Measurements from ENCODE around the gene DDAH1.
A peak's percentile ranks its signal among the peaks of the same experiment; 100 is the strongest.
"Not testable (repeated sequence)": the region's sequence is repeated elsewhere in the genome, so short reads cannot be mapped to it uniquely, and the experiment has no call there.

Gene DDAH1

DNA sequence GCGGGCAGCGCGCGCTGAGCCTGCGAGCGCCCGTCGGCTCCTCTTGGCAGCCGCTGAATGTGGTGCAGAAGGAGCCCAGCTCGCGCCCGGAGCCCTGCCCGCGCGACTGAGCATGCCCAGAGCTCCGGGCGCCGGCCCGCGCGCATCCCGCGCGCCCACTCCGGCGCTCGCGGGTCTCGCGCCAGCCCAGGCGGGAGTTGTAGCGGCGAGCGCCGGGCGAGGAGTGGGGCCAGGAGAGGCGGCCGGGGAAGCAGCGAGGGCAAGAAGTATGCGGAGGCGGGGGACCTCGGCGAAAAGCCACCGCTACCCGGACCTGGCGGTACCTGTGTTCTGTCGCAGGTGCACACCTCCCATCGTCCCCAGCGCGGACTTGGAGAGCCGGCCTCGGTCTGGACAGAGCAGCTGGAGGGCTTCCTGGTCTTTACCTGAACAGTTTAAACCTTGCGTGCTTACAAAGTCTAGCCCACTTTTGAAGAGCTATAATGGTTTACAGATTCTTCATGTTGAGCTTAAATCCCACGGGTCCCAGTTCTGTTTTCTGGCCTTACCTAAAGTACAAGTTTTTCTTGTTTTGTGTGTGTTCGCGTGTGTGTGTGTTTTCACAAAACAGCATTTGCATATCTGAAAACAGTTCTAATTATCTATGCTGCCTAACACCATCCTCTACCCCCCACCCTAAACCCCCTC, at the start of gene DDAH1:
DDAH1 (minus strand) TSS at position 61 of the 687 bp plus-strand sequence. CDS start 114 bp downstream, outside the sequence.
- DNase-seq: no peak

DNA sequence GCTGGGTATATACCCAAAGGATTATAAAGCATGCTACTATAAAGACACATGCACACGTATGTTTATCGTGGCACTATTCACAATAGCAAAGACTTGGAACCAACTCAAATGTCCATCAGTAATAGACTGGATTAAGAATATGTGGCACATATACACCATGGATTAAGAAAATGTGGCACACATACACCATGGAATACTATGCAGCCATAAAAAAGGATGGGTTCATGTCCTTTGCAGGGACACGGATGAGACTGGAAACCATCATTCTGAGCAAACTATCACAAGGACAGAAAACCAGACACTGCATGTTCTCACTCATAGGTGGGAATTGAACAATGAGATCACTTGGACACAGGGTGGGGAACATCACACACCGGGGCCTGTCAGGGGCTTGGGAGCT, 49.0 kb upstream of the DDAH1 start:
- not testable (repeated sequence) for DNase-seq

DNA sequence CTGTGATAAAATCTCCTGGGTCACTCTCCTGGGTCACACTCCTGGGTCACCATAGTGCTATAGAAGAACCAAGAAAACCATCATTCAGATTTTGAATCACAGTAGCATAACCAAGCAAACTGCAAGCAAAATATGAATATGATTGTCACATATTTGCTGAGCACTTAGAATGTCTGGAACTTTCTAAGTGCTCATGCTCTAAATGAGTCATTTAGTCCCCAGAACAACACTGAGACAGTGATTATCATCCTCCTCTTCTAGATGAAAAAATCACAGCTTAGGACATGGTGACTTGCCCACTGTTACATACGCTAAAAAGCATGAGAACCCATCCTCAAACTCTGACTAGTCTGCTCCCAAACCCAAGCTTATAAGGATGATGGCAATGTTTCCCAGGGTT, 39.5 kb upstream of the DDAH1 start:
- DNase-seq: no peak

DNA sequence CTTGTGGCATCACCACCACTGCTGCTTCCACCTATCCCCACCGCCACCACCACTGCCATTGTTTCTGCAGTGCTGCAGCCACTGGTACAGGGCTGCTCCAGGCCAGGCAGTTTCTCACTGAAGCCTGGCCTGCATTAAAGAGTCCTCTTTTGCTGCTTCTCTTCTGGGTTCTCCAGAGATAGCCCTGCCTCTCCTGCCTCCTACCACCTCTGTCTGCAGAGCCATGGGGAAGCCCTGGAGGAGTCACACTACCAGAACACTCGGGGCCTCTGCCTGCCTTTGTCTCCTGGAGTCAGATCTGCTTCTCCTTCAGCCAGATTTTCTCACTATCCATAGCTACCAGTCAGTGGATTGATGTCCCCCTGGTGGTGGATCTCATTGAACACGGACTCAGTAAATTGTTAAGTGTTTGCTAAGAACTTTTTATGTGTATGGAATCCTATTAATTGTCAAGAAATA, 37.7 kb upstream of the DDAH1 start:
- DNase-seq: peak; percentile 9 to 20

DNA sequence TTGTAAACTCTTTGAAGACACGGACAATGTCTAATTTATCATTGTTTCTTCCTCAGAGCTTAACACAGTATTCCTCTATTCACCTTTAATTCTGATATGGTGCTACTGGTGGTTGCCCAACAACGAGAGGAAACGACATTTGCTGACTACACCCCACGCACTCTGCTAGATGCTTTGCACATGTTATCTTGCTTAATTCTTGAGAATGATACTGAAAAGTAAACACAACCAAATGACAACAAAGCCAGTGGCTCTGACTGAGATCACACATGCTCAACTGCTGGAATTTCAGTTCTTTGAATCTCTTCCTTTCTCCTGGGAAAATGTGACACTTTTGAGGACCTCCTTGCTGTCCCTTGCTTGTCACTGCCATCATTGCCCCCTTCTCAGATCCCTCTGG, 37.2 kb upstream of the DDAH1 start:
- DNase-seq: no peak

DNA sequence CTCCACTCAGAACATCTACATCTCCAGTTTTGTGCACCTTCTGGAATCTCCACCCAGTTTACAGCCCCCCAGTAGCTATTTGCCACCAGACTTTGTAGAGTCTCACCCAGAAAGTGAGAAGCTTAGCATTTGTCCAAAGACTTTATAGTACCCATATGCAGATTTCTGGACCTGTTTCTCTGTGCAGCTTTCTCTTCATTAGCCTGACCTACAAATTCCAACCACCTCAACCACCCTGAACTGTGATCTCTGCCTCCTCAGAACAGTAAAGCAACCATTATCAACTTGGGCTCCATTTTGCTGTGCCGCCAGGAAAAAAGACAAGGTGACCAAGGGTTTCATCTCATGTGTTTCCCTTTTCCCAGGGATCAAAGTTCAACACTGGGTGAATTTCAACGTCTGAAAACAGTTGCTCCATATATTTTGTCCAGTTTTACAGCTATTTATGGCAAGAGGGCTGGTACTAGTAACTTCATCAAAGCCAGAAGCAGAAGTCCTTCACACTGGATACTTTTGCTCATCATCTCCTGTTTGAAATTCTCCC, 36.5 kb upstream of the DDAH1 start:
- DNase-seq: no peak

DNA sequence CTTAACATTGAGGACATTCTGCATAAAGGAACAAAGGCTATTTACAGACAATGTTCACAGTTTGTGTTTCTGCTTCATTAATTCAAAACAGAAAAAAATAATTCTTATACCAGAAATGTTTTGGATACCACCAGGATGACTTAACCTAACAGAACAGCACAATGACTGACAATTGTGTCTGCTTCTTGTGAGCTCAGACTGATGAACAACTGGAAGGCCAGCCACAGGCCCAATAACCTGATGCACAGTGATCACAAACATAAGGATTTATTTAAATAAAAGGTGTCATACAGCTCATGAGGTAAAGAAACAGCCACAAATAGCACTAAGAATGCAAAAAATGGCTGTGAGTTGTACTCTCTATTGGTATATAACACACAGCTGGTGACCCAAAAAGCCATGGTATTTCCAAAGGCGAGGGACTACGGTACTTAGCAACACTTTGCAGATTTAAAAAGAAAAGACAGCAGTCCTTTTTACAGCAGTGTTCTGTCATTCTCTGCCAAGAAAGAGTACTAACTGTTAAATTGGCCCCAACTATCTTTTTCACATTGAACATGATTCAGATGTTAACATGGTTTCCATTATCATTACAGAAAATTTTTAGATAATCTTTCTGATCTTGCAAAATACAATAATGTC, 32.1 kb upstream of the DDAH1 start:
- no peak for DNase-seq

DNA sequence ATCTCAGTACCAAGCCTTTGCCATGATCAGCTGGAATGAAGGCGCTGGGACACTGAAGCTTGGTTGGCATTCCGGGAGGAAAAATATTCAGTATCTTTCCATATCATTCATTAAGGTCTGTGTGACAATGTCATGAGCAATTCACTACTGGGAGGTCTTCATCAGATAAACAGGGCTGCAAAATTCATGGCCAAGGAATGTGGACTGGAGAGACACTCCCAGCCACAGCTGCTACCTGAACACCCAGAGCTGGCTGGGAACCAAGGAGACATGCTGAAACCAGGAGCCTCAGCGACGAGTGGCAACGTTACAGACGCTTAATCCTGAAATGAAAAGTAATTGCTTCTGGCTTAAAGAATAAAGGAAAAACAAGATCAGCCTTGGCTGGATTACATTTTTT, 30.6 kb upstream of the DDAH1 start:
- no peak for DNase-seq

DNA sequence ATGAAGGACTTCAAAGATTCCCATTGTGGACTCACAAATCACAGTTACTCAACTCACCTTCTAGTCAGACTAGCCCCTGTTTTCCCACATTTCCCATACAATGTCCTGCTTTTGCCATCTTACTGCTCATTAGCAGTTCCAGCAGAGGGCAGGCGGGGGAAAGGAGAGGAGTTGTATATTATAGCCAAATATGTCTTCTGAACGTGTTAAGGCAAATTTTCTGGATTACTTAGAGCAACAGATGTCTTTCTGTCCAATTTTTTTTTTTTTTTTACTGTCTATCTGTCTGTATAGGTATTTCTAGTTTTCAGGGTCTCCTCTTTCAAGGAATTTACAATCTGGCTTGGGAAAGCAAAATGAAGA, 29.9 kb upstream of the DDAH1 start:
- no peak for DNase-seq

DNA sequence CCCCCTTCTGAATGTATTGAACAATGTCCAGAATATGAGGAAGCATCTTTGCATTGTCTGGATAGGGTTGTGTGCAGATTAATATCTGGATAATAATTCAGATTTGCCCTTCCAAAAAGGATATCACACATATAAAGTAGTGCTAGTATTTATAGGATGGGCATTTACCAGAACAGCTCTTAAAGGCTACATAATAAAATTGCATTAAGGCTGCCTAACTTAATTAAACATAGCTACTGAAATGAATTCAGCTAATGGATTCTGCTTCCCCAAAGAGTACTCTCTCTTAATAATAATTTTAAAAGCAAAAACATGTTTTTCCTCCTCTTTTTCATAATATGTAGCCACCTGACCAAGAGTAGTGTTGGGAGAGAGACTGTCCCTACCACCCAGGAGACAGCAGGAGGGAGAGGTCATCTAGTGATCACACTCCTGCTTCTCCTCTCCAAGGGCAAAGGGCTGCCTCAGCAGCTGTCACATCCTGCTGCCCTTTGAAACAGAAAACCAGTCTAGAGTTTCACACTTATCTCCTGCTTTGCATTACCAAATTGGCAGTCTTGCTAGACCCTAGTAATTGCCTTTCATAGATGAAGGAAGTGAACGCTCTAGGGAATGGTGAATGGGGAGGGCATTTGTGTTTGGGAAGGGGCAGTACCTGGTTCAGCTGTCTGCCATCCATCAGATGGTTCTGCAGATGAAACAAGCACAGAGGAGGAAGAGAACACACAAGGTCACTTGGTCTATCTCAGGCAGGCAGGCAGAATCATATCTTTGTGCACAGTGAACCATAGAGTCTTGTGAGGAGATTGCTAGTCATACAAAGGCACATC, 29.3 kb upstream of the DDAH1 start:
- DNase-seq: no peak

DNA sequence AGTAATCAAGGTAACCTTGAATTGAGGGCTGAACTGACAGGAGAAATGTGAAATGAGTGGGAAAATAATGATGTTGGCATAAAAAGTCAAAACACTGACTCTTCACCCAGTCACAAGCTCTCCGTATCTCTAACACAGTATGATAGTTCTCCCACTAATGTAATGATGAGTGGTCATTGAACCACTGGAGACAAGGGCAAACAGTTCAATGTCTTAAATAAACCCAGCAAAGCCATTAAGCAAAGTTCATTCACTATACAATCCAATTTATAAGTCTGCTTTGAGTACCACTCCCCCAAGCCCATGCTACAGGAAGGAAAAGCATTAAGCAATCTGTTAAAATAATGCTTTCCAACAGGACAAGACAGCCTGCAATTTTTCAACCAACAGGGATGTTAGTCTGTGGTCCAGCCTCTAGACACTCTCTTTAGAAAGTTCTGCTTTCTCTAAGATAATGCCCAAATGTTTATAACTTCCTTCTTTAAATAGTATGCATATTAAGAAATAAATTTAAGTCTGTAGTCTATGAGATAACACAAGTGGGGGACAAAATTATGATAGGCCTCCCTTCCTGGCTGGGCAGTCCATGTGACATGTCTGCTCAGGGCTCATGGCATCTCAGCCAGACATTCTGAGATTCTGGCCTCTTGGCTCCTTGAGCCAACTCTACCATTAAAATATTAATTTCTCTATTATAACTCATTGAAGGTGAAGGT, 25.5 kb upstream of the DDAH1 start:
- no peak for DNase-seq

DNA sequence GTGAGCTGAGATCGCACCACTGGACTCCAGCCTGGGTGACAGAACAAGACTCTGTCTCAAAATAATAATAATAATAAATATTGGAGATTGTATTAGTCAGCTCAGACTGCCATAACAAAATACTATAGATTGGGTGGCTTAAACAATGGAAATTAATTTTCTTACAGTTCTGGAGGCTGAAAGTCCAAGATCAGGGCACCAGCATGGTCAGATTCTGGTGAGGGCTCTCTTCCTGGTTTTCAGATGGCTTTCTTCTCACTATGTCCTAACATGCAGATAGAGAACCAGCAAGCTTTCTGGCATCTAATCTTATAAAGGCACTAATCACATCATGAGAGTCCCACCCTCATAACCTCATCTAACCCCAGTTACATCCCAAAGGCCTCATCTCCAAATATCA, 23.2 kb upstream of the DDAH1 start:
- DNase-seq: no peak

DNA sequence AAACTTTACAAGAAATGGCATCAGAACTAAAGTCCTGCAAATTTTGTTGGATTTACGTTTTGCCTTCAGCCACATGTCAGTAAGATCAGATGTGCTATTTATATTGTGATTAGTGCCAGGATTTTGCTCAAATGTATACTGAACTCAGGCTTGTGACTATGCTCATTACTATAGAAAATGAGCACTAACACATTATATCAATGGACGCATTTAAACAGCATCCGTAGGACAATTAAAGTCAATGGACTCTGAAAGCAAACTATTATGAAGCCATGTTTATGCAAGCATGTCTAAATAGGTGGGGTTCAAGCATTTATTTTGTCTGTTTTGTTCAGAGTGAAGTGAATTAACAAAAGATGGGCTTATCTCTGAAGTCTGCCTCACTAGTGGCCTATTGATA, 20.6 kb upstream of the DDAH1 start:
- DNase-seq: no peak

DNA sequence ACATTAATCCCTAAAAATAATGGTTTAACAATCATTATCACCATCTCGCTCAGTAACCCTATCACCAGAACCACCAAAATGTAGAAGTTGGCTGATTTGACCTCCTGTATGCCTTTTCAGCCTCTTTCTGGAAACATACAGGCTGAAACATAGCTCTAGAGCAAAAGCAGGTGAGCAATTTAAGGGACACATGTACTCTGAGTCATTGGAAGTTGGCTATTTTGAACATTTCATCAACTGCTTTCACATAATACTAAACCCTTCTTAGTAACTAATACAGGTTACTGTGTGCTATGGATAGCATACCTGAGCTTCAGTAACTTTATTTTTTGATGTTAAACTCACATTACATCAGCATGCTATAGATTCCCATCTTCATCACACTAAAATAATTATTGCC, 19.8 kb upstream of the DDAH1 start:
- DNase-seq: no peak

DNA sequence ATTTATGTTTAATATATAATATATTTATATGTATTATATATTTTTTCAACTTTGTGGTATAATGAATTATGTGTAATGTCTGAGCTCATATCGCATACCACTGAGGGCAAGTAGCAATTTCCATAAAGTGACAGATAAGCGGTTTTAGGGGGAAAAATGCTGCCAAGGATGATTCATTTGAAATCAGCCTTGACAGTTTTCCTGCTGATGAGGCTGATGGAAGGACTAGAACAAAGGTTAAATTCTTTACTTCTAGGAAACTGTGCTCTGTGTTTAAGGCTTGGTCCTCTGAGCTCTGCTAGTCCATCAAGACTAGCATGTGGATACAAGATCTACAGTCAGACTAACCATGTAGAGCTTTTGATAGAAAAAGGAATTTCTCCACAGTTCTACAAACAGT, 19.3 kb upstream of the DDAH1 start:
- no peak for DNase-seq

DNA sequence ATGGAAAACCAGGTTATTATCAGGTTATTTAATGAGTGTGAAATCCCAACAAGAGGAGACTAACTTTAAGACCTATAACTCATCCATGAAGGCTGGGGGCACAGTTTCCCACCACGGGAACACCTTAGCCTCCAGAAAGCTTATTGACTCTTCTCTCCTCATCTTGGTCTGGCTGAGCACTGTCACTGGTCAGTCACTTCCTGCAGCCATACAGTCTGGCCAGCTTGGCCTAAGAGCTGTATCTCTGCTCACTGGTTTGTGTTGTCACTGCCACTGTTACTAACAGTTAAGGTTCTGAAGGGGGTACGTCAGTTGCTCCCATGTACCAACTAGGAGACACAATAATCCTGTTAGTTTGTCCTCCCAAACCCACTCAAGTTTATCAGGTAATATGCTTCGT, 16.7 kb upstream of the DDAH1 start:
- no peak for DNase-seq

DNA sequence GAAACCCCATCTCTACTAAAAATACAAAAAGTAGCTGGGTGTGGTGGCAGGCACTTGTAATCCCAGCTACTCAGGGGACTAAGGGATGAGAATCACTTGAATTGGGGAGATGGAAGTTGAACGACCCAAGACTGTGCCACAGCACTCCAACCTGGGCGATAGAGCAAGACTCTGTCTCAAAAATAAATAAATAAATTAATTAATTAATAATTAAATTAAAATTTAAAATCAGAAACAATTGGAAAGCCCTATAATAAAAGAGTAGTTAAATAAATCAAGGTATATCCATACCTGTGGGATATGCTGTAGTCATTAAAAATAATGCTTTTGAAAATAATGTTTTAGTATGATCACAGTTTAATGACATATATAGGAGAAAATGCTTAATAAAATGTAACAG, 15.6 kb upstream of the DDAH1 start:
- DNase-seq: no peak

DNA sequence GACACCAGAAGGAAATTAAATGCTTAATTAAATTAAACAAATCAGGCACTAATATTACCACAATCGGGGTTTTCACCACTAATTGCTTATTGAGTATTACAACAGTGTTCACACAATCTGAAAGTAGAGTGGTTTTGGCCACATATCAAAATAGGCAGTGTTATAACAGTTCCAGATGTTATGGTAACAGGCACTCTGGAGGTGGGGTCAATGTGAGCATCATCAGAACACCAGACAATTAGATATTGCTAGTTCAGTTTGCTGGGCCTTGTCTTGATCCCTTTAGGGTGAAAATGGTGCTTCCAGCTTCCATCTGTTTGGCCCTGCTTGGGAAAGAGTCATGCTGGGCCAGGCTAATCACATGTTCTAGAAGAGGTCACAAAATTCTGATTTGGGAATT, 14.5 kb upstream of the DDAH1 start:
- DNase-seq: no peak

DNA sequence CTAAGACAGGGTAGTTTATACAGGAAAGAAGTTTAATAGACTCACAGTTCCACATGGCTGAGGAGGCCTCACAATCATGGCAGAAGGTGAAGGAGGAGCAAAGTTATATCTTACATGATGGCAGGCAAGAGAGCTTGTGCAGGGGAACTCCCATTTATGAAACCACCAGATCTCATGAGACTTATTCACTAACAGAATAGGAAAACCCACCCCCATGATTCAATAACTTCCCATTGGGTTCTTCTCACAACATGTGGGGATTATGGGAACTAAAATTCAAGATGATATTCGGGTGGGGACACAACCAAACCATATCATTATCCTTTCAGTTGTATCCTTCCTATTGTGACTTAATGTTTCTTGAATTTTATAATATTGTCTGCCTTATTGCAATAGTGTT, 13.4 kb upstream of the DDAH1 start:
- DNase-seq: peak; percentile 38 to 61

DNA sequence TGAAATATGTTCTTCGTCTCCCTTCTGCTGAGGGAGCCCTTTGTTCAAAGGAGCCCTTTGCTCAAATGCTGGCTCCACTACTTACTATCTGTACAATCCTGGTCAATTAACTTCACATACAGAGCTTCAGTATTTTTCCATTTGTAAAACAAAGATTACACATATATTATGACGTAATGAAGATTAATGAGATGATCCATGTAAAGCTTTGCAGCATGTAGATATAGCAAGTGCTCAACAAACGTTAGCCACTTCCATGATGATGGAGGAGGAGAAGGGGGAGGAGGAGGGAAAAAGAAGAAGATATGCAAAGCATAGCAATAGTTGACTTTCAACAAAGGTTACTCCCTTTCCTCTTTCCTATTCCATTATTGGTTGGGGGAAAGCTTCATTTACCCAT, 10.1 kb upstream of the DDAH1 start:
- DNase-seq: no peak

DNA sequence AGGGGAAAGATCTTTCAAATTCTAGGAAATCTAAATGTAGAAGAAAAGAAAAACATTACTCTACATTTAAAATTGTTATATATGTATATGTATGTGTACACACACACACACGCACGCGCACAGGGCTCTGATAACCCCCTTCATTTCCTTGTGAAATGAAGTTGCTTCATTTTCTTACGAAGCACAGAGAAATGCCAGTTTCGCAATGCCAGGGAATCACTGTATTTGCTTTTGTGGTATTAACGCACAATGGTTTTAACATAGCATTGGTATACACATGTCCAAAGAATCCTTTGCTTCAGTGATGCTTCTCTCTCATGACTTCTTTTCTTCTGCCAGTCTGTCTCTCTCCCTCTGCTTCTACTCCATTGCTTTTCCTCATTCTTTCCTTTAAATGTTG, 8.4 kb upstream of the DDAH1 start:
- DNase-seq: peak in 1 of 2 donors; percentile 40

DNA sequence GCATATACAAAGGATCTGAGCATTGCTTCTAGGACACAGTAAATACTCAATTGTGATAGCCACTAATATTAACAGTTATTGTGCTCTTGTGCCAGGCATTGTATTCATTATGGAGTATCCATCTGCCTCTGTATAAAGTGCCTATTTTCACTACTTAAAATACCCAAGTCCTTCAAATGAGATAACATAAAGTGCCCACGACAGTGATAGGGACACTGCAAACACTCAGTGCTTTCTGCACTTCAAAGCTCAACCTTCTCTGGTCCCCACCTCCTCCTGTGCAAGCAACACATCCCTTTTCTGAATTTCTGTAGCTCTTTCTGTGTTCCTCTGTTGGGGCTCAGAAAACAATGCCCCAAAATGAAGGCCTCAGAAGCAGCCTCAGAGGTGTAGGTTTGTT, 6.6 kb upstream of the DDAH1 start:
- no peak for DNase-seq

DNA sequence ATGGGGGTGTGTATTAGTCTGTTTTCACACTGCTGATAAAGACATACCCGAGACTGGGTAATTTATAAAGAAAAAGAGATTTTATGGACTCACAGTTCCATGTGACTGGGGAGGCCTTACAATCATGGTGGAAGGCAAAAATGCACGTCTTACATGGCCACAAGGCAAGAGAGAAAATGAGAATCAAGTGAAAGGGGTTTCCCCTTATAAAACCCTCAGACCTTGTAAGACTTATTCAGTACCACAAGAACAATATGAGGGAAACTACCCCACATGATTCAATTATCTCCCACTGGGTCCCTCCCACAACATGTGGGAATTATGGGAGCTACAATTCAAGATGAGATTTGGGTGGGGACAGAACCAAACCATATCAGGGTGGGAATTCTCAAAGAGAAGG, 5.2 kb upstream of the DDAH1 start:
- DNase-seq: not testable (repeated sequence)

Measured in inflammatory macrophage treated with lipopolysaccharide for 1 hour (primary cell).